Neural cell (in vitro differentiated cells): Measurements from ENCODE around the gene MOB3B. TPM values are rescaled to one million over a fixed set of nuclear protein-coding genes. Genes with fewer than 3 reads are reported as not detected.

Experiments
- H2AFZ ChIP-seq: fragments of 200-600, 300-800 bp; sonication (generic), shearing (Covaris generic); 2 replicates; pipeline ENCODE4 v1.6.0; 2014; ENCODE audit warnings: low read depth, mild to moderate bottlenecking, antibody characterized with exemption, low read length, moderate library complexity
- H3F3A ChIP-seq: fragments of 200-600 bp; shearing (Covaris generic); 2 replicates; pipeline ENCODE4 v1.6.1; 2016; ENCODE audit warnings: mild to moderate bottlenecking, moderate library complexity, mixed read lengths, antibody characterized with exemption, low read length; ENCODE audit not compliant: insufficient read depth, poor library complexity, severe bottlenecking
- H3K27ac ChIP-seq: fragments of 200-600, 300-800 bp; sonication (generic), shearing (Covaris generic); 2 replicates; pipeline ENCODE4 v1.5.1; 2014; ENCODE audit warnings: mild to moderate bottlenecking, low read length, moderate library complexity
- H3K27me3 ChIP-seq: fragments of 300-800, 200-600 bp; sonication (generic), shearing (Covaris generic); 2 replicates; pipeline ENCODE4 v1.6.0; 2014; ENCODE audit warnings: mild to moderate bottlenecking, low read depth, low read length, moderate library complexity; ENCODE audit not compliant: insufficient read depth
- H3K36me3 ChIP-seq: fragments of 300-800, 200-600 bp; sonication (generic), shearing (Covaris generic); 2 replicates; pipeline ENCODE4 v1.5.1; 2014; ENCODE audit warnings: mild to moderate bottlenecking, antibody characterized with exemption, low read length, moderate library complexity; ENCODE audit not compliant: insufficient read depth
- H3K4me2 ChIP-seq: fragments of 300-800, 200-600 bp; sonication (generic), shearing (Covaris generic); 2 replicates; pipeline ENCODE4 v1.6.0; 2014; ENCODE audit warnings: mild to moderate bottlenecking, low read length
- H3K4me3 ChIP-seq: fragments of 300-800, 200-600 bp; sonication (generic), shearing (Covaris generic); 2 replicates; pipeline ENCODE4 v1.5.1; 2014; ENCODE audit warnings: mild to moderate bottlenecking, low read length, moderate library complexity
- H3K79me2 ChIP-seq: fragments of 200-600 bp; shearing (Covaris generic); replicated peaks from 2 replicates; pipeline ENCODE4 v1.6.0; 2014; ENCODE audit warnings: mild to moderate bottlenecking, low read length, moderate library complexity; ENCODE audit not compliant: insufficient read depth
- H3K9ac ChIP-seq: fragments of 300-800, 200-600 bp; sonication (generic), shearing (Covaris generic); 2 replicates; pipeline ENCODE4 v1.6.1; 2016; ENCODE audit warnings: mild to moderate bottlenecking, low read length, mixed read lengths
- H3K9me2 ChIP-seq: fragments of 200-600 bp; shearing (Covaris generic); 2 replicates; pipeline ENCODE4 v1.6.1; 2016; ENCODE audit warnings: mild to moderate bottlenecking, low read length, mixed read lengths; ENCODE audit not compliant: insufficient read depth
- H3K9me3 ChIP-seq: fragments of 200-600, 300-800 bp; sonication (generic), shearing (Covaris generic); 2 replicates; pipeline ENCODE4 v1.6.1; 2016; ENCODE audit warnings: mild to moderate bottlenecking, mixed run types, low read length, moderate library complexity, mixed read lengths
- H4K20me1 ChIP-seq: fragments of 200-600 bp; shearing (Covaris generic); 2 replicates; pipeline ENCODE4 v1.6.1; 2016; ENCODE audit warnings: mild to moderate bottlenecking, mixed run types; ENCODE audit not compliant: insufficient read depth
- EP300 ChIP-seq: fragments of 450-650 bp; conservative IDR thresholded peaks from 2 replicates; pipeline ENCODE4 v1.6.1; 2014; ENCODE audit warnings: antibody characterized with exemption, mild to moderate bottlenecking, moderate library complexity; ENCODE audit not compliant: poor library complexity, severe bottlenecking
- EZH2 ChIP-seq: fragments of 200-600, 300-800 bp; shearing (Covaris generic), sonication (generic); IDR thresholded peaks from 2 replicates; pipeline ENCODE4 v1.6.1; 2014; ENCODE audit warnings: antibody characterized with exemption, low read length, borderline replicate concordance, mild to moderate bottlenecking; ENCODE audit not compliant: insufficient read depth, poor library complexity, severe bottlenecking
- MXI1 ChIP-seq: fragments of 450-650 bp; conservative IDR thresholded peaks from 2 replicates; pipeline ENCODE4 v1.6.1; 2014; ENCODE audit warnings: antibody characterized with exemption, mild to moderate bottlenecking; ENCODE audit not compliant: poor library complexity, severe bottlenecking
- POLR2AphosphoS5 ChIP-seq: IDR thresholded peaks from 2 replicates; pipeline ENCODE4 v1.6.1; 2012
- RAD21 ChIP-seq: fragments of 450-650 bp; conservative IDR thresholded peaks from 2 replicates; pipeline ENCODE4 v1.6.1; 2014; ENCODE audit warnings: antibody characterized with exemption, mild to moderate bottlenecking, moderate library complexity
- SMC3 ChIP-seq: fragments of 450-650 bp; conservative IDR thresholded peaks from 2 replicates; pipeline ENCODE4 v1.6.1; 2014; ENCODE audit warnings: antibody characterized with exemption, mild to moderate bottlenecking, moderate library complexity; ENCODE audit not compliant: poor library complexity
- TAF1 ChIP-seq: IDR thresholded peaks from 2 replicates; pipeline ENCODE4 v1.6.1; 2012; ENCODE audit warnings: low read depth
- polyA plus RNA-seq: library from polyadenylated mRNA; depleted of rRNA; stranded (reverse); fragments of >200 nt; gene quantifications from 2 replicates; pipeline ENCODE4 v1.2.3, GENCODE V29; 2014
- TF ChIP-seq, protein P1 (sequence below): IDR thresholded peaks from 2 replicates; pipeline ENCODE4 v1.6.1; 2012; ENCODE audit warnings: borderline replicate concordance
- TF ChIP-seq, protein P2 (sequence below): fragments of 450-650 bp; IDR thresholded peaks from 2 replicates; pipeline ENCODE4 v1.5.1; 2014; ENCODE audit warnings: antibody characterized with exemption, mild to moderate bottlenecking, moderate library complexity; ENCODE audit not compliant: poor library complexity, severe bottlenecking

Gene MOB3B
- polyA plus RNA-seq, 1 donor from 2014 or later, result 1.8 TPM

- TF ChIP-seq, protein P1, sequence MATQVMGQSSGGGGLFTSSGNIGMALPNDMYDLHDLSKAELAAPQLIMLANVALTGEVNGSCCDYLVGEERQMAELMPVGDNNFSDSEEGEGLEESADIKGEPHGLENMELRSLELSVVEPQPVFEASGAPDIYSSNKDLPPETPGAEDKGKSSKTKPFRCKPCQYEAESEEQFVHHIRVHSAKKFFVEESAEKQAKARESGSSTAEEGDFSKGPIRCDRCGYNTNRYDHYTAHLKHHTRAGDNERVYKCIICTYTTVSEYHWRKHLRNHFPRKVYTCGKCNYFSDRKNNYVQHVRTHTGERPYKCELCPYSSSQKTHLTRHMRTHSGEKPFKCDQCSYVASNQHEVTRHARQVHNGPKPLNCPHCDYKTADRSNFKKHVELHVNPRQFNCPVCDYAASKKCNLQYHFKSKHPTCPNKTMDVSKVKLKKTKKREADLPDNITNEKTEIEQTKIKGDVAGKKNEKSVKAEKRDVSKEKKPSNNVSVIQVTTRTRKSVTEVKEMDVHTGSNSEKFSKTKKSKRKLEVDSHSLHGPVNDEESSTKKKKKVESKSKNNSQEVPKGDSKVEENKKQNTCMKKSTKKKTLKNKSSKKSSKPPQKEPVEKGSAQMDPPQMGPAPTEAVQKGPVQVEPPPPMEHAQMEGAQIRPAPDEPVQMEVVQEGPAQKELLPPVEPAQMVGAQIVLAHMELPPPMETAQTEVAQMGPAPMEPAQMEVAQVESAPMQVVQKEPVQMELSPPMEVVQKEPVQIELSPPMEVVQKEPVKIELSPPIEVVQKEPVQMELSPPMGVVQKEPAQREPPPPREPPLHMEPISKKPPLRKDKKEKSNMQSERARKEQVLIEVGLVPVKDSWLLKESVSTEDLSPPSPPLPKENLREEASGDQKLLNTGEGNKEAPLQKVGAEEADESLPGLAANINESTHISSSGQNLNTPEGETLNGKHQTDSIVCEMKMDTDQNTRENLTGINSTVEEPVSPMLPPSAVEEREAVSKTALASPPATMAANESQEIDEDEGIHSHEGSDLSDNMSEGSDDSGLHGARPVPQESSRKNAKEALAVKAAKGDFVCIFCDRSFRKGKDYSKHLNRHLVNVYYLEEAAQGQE, result no peak
These were observed 34.3 kb upstream of the MOB3B start (continued) for GRCh38 chr9:27563738-27564430.

- Histone ChIP-seq H3K27me3 (no peaks in the 10 kb centered on the region), H3K27ac (no peak overlapping the region), H3F3A (no peaks in the 10 kb centered on the region), H3K4me2 (no peak overlapping the region), H3K79me2 (no peaks in the 10 kb centered on the region), H4K20me1 (no peaks in the 10 kb centered on the region), H2AFZ (no peak overlapping the region), H3K9me2 (no peaks in the 10 kb centered on the region), H3K36me3 (peaks cover 18% of the 10 kb centered on the region), H3K9ac (no peak overlapping the region), H3K4me3 (no peak overlapping the region), H3K9me3 (no peaks in the 10 kb centered on the region)
- TF ChIP-seq, protein P2, sequence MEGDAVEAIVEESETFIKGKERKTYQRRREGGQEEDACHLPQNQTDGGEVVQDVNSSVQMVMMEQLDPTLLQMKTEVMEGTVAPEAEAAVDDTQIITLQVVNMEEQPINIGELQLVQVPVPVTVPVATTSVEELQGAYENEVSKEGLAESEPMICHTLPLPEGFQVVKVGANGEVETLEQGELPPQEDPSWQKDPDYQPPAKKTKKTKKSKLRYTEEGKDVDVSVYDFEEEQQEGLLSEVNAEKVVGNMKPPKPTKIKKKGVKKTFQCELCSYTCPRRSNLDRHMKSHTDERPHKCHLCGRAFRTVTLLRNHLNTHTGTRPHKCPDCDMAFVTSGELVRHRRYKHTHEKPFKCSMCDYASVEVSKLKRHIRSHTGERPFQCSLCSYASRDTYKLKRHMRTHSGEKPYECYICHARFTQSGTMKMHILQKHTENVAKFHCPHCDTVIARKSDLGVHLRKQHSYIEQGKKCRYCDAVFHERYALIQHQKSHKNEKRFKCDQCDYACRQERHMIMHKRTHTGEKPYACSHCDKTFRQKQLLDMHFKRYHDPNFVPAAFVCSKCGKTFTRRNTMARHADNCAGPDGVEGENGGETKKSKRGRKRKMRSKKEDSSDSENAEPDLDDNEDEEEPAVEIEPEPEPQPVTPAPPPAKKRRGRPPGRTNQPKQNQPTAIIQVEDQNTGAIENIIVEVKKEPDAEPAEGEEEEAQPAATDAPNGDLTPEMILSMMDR, result no peak
- TF ChIP-seq MXI1 (no peak), POLR2AphosphoS5 (no peak), EP300 (no peak)
These were observed 32.1 kb upstream of the MOB3B start for GRCh38 chr9:27561685-27562084.

- no peaks in the 10 kb centered on the region for H3F3A ChIP-seq
- H3K27me3 ChIP-seq, result no peaks in the 10 kb centered on the region
- no peak for TF ChIP-seq RAD21
- no peak for TF ChIP-seq EZH2
- TF ChIP-seq, protein P2, result no peak
- TF ChIP-seq MXI1, result no peak
- no peak for TF ChIP-seq SMC3
- no peak for TF ChIP-seq POLR2AphosphoS5
- TF ChIP-seq, protein P1, result no peak
- no peak for TF ChIP-seq EP300
- no peak for TF ChIP-seq TAF1
- no peak overlapping the region for H2AFZ ChIP-seq
- no peaks in the 10 kb centered on the region for H3K9me2 ChIP-seq
- no peak overlapping the region for H3K4me2 ChIP-seq
- H3K9me3 ChIP-seq, result no peaks in the 10 kb centered on the region
- H4K20me1 ChIP-seq, result no peaks in the 10 kb centered on the region
- H3K4me3 ChIP-seq, result no peak overlapping the region
- peaks cover 22% of the 10 kb centered on the region for H3K36me3 ChIP-seq
- no peaks in the 10 kb centered on the region for H3K79me2 ChIP-seq
- H3K27ac ChIP-seq, result no peak overlapping the region
- H3K9ac ChIP-seq, result no peak overlapping the region
These were observed 30.8 kb upstream of the MOB3B start for GRCh38 chr9:27560457-27560856.
